Ammon's horn (tissue), 1 donor: Measurements from ENCODE around the gene DNAJC2.

Experiments
- DNase-seq: peaks from one replicate; pipeline ENCODE4 v3.0.0-alpha.2; 2016; ENCODE audit warnings: low spot score

The DNAJC2 gene, protein sequence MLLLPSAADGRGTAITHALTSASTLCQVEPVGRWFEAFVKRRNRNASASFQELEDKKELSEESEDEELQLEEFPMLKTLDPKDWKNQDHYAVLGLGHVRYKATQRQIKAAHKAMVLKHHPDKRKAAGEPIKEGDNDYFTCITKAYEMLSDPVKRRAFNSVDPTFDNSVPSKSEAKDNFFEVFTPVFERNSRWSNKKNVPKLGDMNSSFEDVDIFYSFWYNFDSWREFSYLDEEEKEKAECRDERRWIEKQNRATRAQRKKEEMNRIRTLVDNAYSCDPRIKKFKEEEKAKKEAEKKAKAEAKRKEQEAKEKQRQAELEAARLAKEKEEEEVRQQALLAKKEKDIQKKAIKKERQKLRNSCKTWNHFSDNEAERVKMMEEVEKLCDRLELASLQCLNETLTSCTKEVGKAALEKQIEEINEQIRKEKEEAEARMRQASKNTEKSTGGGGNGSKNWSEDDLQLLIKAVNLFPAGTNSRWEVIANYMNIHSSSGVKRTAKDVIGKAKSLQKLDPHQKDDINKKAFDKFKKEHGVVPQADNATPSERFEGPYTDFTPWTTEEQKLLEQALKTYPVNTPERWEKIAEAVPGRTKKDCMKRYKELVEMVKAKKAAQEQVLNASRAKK

DNA sequence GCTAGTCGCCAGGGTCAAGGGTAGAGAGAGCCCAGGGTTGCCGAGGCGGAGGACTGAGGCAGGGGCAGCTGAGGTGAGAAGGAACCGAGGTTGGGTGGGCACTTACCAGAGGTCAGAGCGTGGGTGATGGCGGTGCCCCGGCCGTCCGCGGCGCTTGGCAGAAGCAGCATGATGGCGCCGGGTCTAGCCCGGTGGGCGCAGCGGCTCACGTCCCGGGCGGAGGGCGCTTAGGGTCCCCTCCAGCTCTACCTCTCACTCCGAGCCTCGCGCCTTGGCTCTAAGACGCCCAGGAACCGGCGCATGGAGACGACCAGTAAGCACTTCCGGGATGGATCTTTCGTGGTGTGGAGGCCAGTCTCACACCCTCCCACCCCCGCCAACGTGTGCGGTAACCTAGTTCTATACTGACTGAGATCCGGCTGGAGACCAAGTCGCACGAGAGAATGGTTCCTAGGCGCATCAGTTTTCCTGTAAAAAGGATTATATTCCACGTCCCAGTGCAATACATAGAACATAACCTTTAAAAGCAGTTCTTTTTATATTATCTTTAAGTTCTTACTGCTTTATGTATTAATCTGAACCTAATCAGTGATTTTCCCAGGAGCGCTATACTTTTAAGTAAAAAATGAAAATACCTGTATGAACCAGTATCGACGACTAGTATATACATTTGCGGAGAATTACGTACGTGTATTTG is at the start of gene DNAJC2:
Gene DNAJC2, minus strand, starts transcription at position 315 of the 697 bp plus-strand sequence. Its CDS starts 145 bp downstream, at position 170.
- DNase-seq = peak; percentile 95

DNA sequence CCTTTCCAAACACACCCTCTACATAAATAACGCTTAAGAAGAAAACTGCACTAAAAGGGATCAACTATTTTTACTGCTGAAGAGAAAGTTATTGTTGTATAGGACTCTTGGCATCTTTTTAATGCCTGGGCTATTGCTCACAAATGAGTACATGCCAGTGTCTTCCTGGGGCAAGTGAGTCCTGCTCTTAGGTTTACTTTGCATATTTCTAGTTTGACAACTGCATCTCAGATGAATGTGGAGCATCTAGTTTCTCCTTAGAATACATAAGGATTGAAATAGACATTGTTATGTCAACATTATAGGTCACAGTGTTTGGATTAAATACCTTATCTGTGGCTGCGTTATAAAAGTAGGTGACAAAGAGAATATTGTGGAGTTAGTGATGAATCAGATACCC is 47.4 kb upstream of the DNAJC2 start:
- DNase-seq = no peak

DNA sequence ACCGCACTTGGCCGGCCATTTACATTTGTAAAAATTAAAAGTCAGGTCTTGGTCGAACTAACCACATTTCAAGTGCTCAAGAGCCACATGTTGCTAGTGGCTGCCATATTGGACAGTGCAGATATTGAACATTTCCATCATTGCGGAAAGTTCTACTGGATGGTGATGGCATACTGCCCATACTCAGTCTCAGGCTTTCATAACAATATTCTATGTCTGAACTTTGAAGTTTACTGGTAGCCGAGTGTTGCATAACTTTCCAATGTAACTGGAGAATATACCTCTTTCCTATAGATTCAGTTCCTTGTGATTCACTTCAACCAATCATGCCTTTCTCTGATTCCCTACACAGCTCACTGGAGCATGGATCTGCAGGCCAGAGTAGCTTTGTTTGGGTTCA is 46.6 kb upstream of the DNAJC2 start:
- no peak for DNase-seq

DNA sequence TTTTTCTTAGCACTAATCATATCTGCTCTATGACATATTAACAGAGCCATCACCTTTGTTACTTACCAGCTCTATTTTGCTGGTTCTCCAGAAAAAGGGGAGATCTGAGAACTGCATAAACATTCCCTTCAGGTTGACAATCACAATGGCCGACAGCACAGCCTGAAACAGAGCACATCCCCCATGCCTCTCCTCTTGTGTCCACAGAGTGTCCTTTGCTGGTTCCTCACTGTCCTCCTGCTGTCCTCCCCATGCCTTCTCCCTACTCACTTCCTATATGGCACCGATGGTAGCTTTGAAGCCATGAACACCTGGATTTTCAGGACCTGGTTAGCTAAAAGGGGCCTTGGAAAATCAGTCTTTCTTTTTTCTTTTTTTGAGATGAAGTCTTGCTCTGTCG is 44.7 kb upstream of the DNAJC2 start:
- DNase-seq = no peak

DNA sequence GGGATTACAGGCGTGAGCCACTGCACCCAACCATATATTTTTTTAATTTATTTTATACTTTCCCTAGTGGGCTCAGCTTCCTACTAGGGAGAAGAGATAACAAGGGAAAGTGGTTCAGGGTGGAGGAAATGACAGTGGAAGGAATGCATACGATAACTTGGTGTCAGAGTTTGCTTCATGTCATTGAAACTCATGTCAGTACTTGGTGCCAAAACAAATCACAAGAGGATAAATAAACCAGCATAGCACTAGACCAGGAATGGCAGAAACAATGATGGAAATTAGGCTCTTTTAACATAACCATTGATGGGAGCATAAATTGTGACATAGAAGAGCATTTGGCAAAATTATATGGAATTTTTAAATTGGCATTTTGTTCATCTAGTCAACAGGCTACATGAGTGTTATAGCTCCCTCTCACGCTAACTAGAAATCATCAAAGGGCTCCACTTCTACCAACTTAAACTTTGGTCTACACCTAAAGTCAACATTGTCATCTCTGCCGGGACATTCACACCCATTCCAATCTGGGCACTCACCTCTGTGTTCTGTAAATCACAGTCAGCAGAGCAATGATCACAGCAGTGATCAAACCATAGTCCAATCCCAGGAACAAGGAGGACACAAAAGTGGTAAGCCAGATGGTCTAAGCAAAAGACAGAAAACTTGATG is 44.0 kb upstream of the DNAJC2 start:
- no peak for DNase-seq

DNA sequence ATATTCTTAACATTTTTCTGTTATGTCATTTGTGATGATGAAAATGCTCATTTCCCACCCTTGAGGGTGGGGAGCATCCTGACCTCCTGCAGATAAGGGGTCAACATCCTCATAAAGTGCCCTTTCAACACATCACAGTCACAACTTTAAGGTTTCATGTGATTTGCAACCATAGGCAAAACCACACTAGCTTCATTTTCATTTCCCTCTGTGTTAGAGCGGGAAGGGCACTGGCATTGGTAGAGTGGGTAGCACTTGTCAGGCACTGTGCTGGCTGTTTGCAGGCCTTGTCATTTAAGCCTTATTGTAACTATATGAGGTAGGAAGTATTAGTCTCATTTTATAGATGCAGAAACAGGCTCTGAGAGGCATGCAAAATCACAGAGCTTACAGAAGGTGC is 42.7 kb upstream of the DNAJC2 start:
- no peak for DNase-seq

DNA sequence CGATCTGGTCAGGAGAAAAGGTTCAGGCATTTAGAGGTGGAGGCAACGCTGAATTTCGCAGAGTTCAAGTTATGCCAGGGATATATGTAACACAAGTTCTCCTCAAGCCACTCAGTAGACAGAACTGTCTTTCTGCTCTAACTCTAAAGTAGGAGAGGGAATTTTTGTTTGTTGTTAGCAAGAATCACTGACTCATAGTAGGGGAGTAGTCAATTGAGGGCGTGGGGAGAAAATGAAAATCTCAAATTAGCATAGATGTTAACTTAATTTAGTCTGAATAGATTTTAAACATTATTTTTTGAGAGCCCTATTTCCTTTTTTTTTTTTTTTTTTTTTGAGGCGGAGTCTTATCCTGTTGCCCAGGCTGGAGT is 37.5 kb upstream of the DNAJC2 start:
- no peak for DNase-seq

DNA sequence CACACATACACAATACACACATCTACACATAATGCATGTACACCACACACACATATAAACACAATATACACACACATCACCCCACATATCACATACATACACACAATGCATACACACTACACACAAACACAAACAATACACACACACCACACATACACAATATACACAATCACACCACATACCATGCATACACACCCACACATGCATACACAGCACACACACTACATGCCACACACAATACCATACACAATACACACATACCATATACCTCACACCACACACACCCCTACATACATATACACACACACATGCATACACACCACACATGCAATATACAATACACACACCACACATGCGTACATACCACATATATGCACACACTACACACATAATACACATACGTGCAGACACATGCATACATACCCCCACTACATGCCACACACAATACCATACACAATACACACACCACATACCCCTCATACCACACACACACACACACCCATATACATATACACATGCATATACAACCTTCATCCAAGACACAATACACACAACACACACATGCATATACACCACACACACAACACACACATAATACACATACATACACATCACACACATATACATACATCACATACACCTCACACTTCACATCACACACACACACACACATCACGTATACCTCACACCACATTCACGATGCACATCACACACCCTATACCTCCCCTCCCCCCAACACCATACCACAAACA is 36.9 kb upstream of the DNAJC2 start:
- no peak for DNase-seq

DNA sequence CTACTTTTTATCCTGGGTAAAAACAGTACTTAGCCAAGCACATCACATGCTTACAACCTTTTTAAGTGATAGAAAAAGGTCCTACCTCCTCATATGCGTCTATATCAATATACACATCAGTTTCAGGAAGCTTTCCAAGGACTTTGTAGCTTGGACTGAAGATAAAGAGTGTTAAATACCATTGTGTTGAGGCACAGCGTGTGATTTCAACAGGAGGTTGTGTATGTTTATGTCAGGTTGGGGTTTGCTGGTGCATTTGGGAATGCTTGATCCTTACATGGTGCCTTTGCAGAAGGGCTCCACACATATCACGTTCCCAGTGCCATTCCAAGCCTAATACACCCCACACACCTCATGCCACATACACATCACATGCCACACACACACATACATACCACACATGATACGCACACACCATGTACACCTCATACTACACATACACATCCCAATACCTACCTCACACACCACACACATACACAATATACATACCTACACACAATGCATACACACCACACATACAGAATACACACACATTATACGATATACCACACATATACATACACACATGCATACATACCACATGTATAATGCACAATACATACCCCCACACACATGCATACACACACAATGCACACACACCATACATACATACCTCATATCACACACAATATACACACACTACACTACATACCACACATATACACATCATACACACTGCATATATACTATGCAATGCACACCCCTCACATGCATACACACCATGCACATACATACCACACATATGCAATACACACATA is 36.0 kb upstream of the DNAJC2 start:
- DNase-seq = no peak

DNA sequence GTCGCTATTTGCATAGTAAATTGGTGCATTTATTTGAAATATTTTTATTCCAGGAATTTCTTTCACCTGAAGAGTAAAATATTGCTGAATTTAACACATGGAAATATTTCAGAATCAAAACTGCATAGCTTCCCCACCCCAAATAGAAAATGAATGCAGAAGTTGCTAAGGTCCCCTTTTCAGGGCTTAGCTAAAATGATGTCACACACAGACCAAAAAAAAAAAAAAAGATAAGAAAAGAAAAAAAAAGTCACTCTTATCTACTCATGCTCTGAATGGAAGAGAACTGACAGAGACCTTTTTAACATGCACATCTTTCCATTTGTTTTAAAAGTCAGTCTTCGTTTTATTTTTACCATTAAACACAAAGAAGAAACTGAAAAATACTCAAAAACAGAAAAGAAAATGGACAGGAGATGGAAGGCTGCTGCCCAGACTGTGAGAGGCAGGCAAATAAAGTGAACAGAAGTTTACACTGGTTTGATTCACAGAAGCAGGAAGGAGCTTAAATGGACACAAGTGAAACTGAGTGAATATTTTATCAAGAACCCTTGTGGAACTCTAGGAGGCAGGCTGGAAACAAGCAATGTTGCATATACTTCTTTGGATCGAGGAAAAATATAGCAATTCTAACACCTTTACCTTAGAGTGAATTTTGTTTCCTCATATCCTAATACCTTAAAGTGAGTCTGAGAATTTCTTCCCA is 34.9 kb upstream of the DNAJC2 start:
- DNase-seq = no peak

DNA sequence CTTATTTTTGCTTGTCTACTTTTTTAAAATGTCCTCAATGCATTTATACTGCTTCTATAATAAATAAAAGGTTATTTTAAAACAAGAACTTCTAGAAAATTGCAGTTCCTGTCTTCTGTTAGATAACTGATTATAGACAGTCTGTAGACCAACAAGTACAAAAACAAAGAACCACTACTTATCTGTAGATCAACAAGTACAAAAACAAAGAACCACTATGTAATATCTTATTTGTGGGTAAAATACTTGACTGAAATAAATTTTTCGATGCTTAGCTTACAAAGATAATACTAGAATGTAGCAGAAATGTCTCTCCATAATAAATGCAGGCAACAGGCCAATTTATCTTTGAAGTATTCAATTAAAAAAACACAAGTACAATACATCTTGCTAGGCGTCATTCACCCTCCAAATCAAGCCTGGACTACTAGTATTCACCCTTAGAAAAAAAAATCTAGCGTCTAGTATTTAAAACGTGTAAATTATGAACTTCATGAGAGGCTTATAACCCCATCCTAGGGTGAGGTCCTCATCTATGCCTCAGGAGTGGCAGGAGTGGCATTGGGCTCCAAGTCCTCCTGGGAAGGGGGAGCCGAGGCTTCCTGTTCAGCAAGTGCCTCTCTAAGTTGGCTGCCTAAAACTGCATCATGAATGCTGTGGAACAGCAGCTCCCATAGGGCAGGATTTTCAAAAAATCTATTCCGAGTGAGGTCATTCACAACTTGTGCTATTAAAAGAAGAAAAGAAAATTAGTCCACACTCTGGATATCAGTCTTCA is 29.5 kb upstream of the DNAJC2 start:
- no peak for DNase-seq

DNA sequence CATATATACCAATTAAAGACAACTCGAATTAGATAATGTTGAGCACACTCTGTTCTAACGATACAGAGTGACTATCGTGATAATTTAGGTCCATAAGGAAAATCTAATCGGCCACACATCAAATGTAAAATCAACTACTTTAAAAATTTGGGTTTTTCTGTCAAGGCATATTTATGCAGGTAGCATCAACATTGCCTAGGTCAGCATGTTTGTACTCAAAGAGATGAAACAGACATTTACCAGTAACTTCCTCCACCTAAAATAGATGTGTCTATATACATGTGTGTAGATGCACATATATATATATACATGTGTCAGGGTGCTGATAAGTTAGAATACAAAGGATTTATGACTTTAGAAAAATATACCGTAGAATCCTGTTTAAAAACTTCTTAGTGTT is 24.9 kb upstream of the DNAJC2 start:
- no peak for DNase-seq

DNA sequence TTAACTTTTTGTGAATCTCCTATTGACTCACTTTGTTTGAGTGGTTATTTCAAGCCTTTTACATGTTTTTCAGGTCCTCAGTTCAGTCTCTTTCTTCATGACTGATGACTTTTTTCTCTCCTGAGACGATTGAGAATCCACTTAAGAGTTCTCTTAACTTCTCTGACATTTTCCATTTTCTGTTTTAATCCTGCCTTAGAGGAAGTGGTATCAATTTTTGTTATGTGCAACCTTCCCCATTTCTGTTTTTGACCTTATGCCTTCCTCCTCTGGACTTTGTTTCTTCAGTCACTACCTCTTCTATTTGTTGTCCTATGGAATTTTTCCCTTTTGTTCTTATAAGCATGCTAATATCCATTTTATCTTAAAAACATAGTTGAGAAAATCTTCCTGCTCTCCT is 5.2 kb upstream of the DNAJC2 start:
- no peak for DNase-seq

DNA sequence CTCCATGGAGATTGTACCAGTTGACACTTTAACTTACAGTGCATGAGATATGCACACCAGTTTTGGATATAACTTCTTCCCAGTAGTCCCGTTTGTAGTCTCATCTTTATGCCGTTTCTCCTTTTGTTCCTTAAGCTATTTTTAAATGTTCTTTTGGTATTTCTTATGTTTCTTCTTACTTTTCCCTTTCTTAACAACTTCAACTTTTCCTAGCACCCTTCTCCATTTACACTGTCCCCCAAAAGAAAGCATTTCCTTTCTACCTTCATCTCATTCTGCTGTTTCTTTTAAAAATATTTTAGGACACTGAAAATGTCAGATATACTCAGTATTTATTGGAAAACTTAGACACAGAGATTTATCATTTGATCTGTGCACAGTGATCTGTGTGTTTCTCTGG is 4.4 kb upstream of the DNAJC2 start:
- no peak for DNase-seq

DNA sequence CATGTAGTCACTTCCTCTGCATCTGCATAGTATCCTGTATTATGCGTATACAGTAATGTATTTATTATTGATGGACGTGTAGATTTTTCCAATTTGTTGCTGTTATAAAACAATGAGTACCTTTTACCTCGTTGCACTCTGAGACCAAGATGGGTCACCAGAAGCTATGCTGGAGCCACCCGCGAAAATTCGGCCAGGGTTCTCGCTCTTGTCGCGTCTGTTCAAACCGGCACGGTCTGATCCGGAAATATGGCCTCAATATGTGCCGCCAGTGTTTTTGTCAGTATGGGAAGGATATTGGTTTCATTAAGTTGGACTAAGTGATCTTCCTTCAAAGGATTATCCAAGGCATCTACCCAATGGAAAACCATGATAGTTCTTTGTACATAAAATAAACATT is 3.9 kb upstream of the DNAJC2 start:
- DNase-seq = no peak

DNA sequence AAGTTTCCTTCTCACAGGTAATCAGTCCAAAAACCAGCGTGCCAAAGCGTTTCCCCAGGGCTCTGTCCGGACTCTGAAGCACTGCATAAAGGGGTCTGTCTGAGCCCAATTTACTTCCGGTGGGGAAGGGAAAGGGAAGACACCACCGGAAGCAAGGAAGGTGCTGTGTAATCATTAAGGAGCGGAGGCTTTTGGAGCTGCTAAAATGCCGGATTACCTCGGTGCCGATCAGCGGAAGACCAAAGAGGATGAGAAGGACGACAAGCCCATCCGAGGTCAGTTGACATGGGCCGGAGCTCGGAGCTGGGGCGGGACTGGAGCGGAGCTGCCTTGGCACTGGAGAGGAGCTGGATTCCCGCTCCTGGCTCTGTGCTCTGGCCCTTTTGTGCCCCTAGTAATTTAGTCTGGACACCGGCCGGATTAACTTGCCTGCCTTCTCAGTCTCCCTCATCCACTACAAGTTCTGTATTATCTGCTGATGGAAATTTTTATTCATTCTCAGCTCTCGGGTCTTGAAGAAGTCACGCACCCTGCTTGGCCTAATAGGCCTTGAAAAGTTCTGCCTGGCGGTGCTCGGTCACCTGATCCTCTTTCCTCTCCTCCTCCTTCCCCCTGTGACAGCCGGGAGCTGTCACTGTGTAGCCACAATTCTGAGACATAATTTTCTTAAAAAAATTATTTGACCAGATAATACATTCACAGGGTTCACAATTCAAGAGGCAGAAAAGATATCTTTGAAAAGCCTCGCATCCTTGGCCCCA is 3.1 kb upstream of the DNAJC2 start, which contains the start of gene PSMC2:
Gene PSMC2, plus strand, starts transcription at position 137 of the 761 bp plus-strand sequence. Its CDS starts 69 bp downstream, at position 206.
- peak; percentile 89 for DNase-seq

DNA sequence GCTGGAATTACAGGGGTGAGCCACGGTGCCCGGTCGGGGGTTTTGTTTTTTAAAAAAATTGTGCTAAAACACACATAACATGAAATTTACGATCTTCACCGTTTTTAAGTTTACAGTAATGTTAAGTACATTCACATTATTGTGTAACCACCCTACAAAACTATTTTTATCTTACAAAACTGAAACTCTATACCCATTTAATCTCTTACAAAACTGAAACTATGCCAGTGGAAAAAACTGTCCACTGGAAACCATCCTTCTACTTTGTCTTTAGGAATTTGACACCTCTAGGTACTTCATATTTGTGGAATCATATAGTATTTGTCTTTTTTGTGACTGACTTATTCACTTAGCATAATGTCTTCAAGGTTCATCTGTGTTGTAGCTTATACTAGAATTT is 1.8 kb upstream of the DNAJC2 start:
- no peak for DNase-seq

DNA sequence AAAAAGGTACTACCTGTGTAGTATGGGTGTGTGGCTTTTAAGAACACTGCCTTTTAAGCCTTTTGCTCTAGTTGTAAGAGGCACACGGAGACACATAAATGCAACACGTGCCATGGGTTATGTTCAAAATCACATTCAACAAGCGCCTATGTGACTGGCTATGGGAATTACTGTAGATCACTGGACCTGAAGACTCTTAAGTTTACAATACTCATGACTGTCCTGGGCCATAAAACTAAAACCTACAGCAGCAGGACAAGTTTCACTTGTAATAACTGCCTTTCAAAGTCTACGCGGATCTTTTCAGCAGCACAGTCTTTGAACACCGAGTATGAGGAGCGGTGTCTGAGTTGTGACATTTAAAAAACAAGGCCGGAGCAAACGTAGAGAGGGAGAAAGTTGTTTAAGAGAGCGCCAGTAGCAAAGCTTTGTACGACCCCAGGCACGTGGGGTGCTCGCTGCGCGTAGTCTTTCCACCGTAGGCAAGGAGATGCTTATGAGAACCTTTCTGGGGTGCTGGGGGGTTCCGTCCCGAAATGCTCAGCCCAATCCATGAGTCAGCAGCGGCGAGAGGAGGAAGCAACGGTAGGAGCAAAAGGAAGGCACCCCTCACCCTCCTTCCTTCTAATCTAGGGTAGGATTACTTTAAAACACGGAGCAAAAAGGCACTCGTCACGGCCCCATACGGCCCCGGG is 662 bp downstream of the DNAJC2 start:
- peak; percentile 30 for DNase-seq
